SK-N-MC (cell line): ENCODE measurements around the gene CMTM3.

ENCODE experiments used
- EZH2 ChIP-seq: fragments of 200-600 bp; sonication (generic); IDR thresholded peaks from one replicate; pipeline ENCODE4 v1.6.1; 2017; ENCODE audit warnings: antibody characterized with exemption
- FOXP2 ChIP-seq: optimal IDR thresholded peaks from 2 replicates; pipeline ENCODE3; 2011; ENCODE audit warnings: mild to moderate bottlenecking, moderate library complexity; ENCODE audit not compliant: insufficient read depth; ENCODE audit errors: extremely low read length, control extremely low read depth
- POLR2AphosphoS5 ChIP-seq: IDR thresholded peaks from 2 replicates; pipeline ENCODE4 v1.6.1; 2012; ENCODE audit warnings: mild to moderate bottlenecking, low read depth, low read length, borderline replicate concordance

GRCh38 chr16:66612422-66612821 is 7.9 kb downstream of the CMTM3 start:
- TF ChIP-seq POLR2AphosphoS5 = no peak
- no peak for TF ChIP-seq EZH2
- TF ChIP-seq FOXP2 = no peak
